ENCODE measurements around the gene B3GALT6. TPM values are rescaled to one million over a fixed set of nuclear protein-coding genes. Genes with fewer than 3 reads are reported as not detected.

The B3GALT6 gene
- total and polyA plus RNA-seq, 8 donors: 6.2 to 13.4 (median 8.8) TPM

GRCh38 chr1:1272341-1273208 lies 40.5 kb downstream of the B3GALT6 start:
- no peak for TF ChIP-seq CTCF (IDR thresholded peaks at IDR 0.05)
- 8 to 10% methylated on average over 43 of the region's 43 CpGs for WGBS, 2 donors
- intact Hi-C loops (cut with DNase I): no loop called here
- no peaks in the 10 kb centered on the region for H3K9me3 ChIP-seq
- H3K4me3 ChIP-seq: peak overlapping the region; percentile 95 to 98 (median 96)
- DNase-seq: peak in 4 of 6 donors; percentile 30 to 81 (median 42)
- H3K27ac ChIP-seq: peak overlapping the region in 2 of 4 donors; percentile 35 to 47
- H3K27me3 ChIP-seq: no peaks in the 10 kb centered on the region
- peaks cover 0 to under 1% (median 0%) of the 10 kb centered on the region in 3 donors for H3K36me3 ChIP-seq
- ATAC-seq: peak in 3 of 4 donors; percentile 5 to 30 (median 5)
- peaks cover 10 to 21% (median 14%) of the 10 kb centered on the region in 3 donors for H3K4me1 ChIP-seq
- no peak for FAIRE-seq

- FAIRE-seq: no peak
- H3K27me3 ChIP-seq: no peaks in the 10 kb centered on the region
- no peak for TF ChIP-seq CTCF (IDR thresholded peaks at IDR 0.05)
- no peak for ATAC-seq
- WGBS, 2 donors: 0 to 1% methylated on average over 31 of the region's 31 CpGs
- peak in 3 of 6 donors; percentile 14 to 80 (median 63) for DNase-seq
- intact Hi-C loops (cut with DNase I): no loop called here
- peak overlapping the region; percentile 95 to 98 (median 96) for H3K4me3 ChIP-seq
- peaks cover 10 to 21% (median 14%) of the 10 kb centered on the region in 3 donors for H3K4me1 ChIP-seq
- H3K27ac ChIP-seq: peak overlapping the region; percentile 35 to 61 (median 54)
- H3K36me3 ChIP-seq: no peaks in the 10 kb centered on the region
- H3K9me3 ChIP-seq: no peaks in the 10 kb centered on the region
These were observed 41.1 kb downstream of the B3GALT6 start for GRCh38 chr1:1273209-1273511.

GRCh38 chr1:1273512-1274298 lies 41.7 kb downstream of the B3GALT6 start, which contains the start of gene UBE2J2:
Gene UBE2J2 (minus strand): TSS chr1:1273854. CDS start chr1:1267992, 5,862 bp downstream.
- TF ChIP-seq CTCF (IDR thresholded peaks at IDR 0.05): no peak
- FAIRE-seq (no peak), DNase-seq (peak; percentile 92 to 98 (median 95)), ATAC-seq (peak; percentile 96 to 98 (median 96))
- H3K9me3 ChIP-seq: no peaks in the 10 kb centered on the region
- H3K4me1 ChIP-seq: peaks cover 10 to 21% (median 14%) of the 10 kb centered on the region in 3 donors
- peak within 1 kb of the TSS; percentile 35 to 61 (median 54) for H3K27ac ChIP-seq
- H3K4me3 ChIP-seq: peak within 1 kb of the TSS; percentile 95 to 98 (median 96)
- no peaks in the 10 kb centered on the region for H3K36me3 ChIP-seq
- WGBS, 2 donors: 0 to 1% methylated on average over 60 to 105 of the region's 105 CpGs
- no peaks in the 10 kb centered on the region for H3K27me3 ChIP-seq
- intact Hi-C loops (cut with DNase I): no loop called here

- intact Hi-C loops (cut with DNase I): no loop called here
- Histone ChIP-seq H3K4me3 (peak overlapping the region; percentile 95 to 98 (median 96)), H3K27ac (peak overlapping the region in 3 of 4 donors; percentile 35 to 61 (median 37)), H3K9me3 (no peaks in the 10 kb centered on the region), H3K36me3 (no peaks in the 10 kb centered on the region), H3K27me3 (no peaks in the 10 kb centered on the region), H3K4me1 (peaks cover 10 to 21% (median 14%) of the 10 kb centered on the region in 3 donors)
- WGBS, 2 donors: 21 to 22% methylated on average over 31 of the region's 31 CpGs
- DNase-seq (peak in 1 of 6 donors; percentile 84), FAIRE-seq (no peak), ATAC-seq (peak in 1 of 4 donors; percentile 4)
- TF ChIP-seq CTCF (IDR thresholded peaks at IDR 0.05): no peak
These were observed 42.4 kb downstream of the B3GALT6 start for GRCh38 chr1:1274299-1274930.

All from pancreas (tissue), 10 donors.